Esophagus muscularis mucosa (tissue), 4 donors: Measurements from ENCODE around the gene ABCA2. TPM values are rescaled to one million over a fixed set of nuclear protein-coding genes. Genes with fewer than 3 reads are reported as not detected.

Source experiments
- DNase-seq: peaks from one replicate; pipeline ENCODE4 v3.0.0-alpha.2; 2017; ENCODE audit errors: extremely low spot score
- H3K27ac ChIP-seq, 4 donors: fragments of 200-600 bp; sonication (generic); replicated peaks in 1 of 4; 1 replicate in 3 of 4; 2 replicates in 1 of 4; pipeline ENCODE4 v1.5.1; 2016 to 2019; ENCODE audit warnings: mild to moderate bottlenecking in 1 of 4
- H3K27me3 ChIP-seq, 4 donors: fragments of 200-600 bp; sonication (generic); one replicate each; pipeline versions ENCODE4 v1.5.1 to v1.6.0; 2016 to 2019
- H3K36me3 ChIP-seq, 4 donors: fragments of 200-600 bp; sonication (generic); one replicate each; pipeline ENCODE4 v1.5.1; 2016 to 2019
- H3K4me1 ChIP-seq, 4 donors: fragments of 200-600 bp; sonication (generic); one replicate each; pipeline ENCODE4 v1.5.1; 2016 to 2019
- H3K4me3 ChIP-seq, 4 donors: fragments of 200-600 bp; sonication (generic); 1 replicate in 2 of 4; 2 replicates in 2 of 4; pipeline ENCODE4 v1.5.1; 2016 to 2019; ENCODE audit warnings: mild to moderate bottlenecking in 4 of 4, moderate library complexity in 1 of 4
- H3K9me3 ChIP-seq, 4 donors: fragments of 200-600 bp; sonication (generic); 1 replicate in 3 of 4; 2 replicates in 1 of 4; pipeline ENCODE4 v1.5.1; 2016 to 2019
- EP300 ChIP-seq: sonication (generic); formaldehyde crosslinking; IDR thresholded peaks from one replicate; pipeline ENCODE4 v1.6.1; 2017; ENCODE audit warnings: antibody characterized with exemption
- POLR2A ChIP-seq: fragments of 450-650 bp; IDR thresholded peaks from one replicate; pipeline ENCODE4 v1.6.1; 2017; ENCODE audit warnings: antibody characterized with exemption, moderate library complexity, mild to moderate bottlenecking, low read depth
- POLR2AphosphoS5 ChIP-seq, 2 donors: sonication (generic); formaldehyde crosslinking; IDR thresholded peaks; one replicate each; pipeline ENCODE4 v1.6.1; 2017; ENCODE audit warnings: antibody characterized with exemption in 2 of 2
- WGBS: methylation state at CpG from one replicate; pipeline ENCODE4 v1.1.5; 2018; 5-methylcytosine and 5-hydroxymethylcytosine counted together
- intact Hi-C: fragments of 100-400 bp; cut with DNase I; formaldehyde crosslinking; loops from one replicate; pipeline ENCODE4 v1.15.1; 2023
- total RNA-seq, 4 donors: library from RNA; depleted of rRNA; stranded (reverse); fragments of >200 nt; gene quantifications; one replicate each; pipeline versions ENCODE4 v1.1.0 to v1.2.1, GENCODE V29; 2016
- TF ChIP-seq, protein P1 (sequence below), 3 experiments: fragments of 200-600 bp in 2 of 3; fragments of 450-650 bp in 1 of 3; sonication (generic) in 2 of 3; IDR thresholded peaks; one replicate each; pipeline ENCODE4 v1.5.1; 2017 to 2019; ENCODE audit warnings: antibody characterized with exemption in 3 of 3, mild to moderate bottlenecking in 2 of 3, moderate library complexity in 1 of 3

ABCA2 gene
- total RNA-seq, 4 donors from 2014 or later: 17.4 to 30.9 (median 21.6) TPM

DNA sequence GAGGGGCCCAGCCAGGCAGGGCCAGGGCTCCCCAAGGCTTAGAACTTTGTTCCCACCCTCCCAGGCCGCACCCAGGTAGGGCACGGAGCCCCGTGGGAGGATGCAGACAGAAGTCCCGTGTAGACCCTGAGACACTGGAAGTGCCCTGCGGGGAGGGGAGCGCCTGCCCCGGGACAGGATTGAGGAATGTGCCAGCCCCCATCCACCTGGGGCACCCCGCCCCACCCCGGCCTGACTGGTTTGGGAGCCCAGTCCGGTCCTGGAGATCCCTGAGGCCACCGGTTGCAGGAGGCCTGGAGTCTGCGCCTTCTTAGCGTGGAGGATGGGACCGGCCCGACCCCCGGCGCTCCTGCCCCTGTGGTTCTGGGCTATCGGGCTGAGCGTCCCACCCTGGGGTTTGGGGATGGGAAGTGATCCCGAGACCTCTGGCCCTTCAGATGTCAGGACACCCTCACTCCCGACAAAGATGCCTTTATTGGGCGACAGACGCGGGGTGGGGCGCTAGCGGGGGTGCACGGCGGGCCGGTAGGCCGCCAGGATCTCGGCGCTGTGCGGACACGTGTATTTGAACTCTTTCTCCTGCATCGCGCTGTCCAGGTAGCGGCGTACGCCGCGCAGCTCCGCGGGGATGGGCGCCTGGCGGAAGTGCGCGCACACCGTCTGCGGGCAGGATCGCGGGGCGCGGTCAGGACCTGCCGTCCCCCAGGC is 33.7 kb downstream of the ABCA2 start:
- TF ChIP-seq, protein P1, sequence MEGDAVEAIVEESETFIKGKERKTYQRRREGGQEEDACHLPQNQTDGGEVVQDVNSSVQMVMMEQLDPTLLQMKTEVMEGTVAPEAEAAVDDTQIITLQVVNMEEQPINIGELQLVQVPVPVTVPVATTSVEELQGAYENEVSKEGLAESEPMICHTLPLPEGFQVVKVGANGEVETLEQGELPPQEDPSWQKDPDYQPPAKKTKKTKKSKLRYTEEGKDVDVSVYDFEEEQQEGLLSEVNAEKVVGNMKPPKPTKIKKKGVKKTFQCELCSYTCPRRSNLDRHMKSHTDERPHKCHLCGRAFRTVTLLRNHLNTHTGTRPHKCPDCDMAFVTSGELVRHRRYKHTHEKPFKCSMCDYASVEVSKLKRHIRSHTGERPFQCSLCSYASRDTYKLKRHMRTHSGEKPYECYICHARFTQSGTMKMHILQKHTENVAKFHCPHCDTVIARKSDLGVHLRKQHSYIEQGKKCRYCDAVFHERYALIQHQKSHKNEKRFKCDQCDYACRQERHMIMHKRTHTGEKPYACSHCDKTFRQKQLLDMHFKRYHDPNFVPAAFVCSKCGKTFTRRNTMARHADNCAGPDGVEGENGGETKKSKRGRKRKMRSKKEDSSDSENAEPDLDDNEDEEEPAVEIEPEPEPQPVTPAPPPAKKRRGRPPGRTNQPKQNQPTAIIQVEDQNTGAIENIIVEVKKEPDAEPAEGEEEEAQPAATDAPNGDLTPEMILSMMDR (IDR thresholded peaks at IDR 0.05): no peak
- TF ChIP-seq POLR2A (no peak), EP300 (no peak), POLR2AphosphoS5 (IDR thresholded peaks at IDR 0.05) (no peak)
- H3K27me3 ChIP-seq: peaks cover 0 to 60% (median 14%) of the 10 kb centered on the region in 4 donors
- intact Hi-C loops: loop anchor here (5.0 kb wide), 1 partner anchor 47 kb away; the partner anchor contains the start of gene C8G
- DNase-seq: no peak
- WGBS: 86% methylated on average over 19 of the region's 54 CpGs
- peaks cover 32 to 57% (median 48%) of the 10 kb centered on the region in 4 donors for H3K4me1 ChIP-seq
- no peak overlapping the region for H3K27ac ChIP-seq
- no peaks in the 10 kb centered on the region for H3K9me3 ChIP-seq
- peaks cover 4 to 18% (median 14%) of the 10 kb centered on the region in 4 donors for H3K36me3 ChIP-seq
- H3K4me3 ChIP-seq: peak overlapping the region in 1 of 4 donors; percentile 10

DNA sequence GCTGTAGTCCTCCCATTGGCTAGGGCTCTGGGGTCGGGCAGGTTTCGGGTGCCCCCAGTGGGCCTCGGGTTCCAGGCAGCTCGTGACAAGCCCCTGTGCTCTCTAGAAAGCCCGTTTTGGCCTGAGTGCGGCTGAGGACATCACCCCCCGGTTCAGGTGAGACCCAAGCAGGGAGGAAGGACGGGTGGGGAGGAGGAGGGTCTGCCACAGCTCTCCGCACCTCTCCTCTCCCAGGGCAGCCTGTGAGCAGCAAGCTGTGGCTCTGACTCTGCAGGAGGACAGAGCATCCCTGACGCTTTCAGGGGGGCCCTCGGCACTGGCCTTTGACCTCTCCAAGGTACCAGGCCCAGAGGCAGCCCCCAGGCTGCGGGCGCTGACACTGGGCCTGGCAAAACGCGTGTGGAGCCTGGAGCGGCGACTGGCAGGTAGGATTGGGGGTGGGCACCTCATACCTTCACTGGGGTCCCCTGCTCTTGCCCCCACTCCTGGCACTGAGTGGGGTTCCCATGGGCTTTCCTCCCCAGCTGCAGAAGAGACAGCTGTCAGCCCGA is 35.1 kb downstream of the ABCA2 start:
- Histone ChIP-seq H3K27me3 (peaks cover 0 to 51% (median 14%) of the 10 kb centered on the region in 4 donors), H3K27ac (peak overlapping the region; percentile 87 to 91 (median 88)), H3K9me3 (no peaks in the 10 kb centered on the region), H3K4me3 (peak overlapping the region; percentile 67 to 86 (median 74)), H3K4me1 (peaks cover 32 to 57% (median 48%) of the 10 kb centered on the region in 4 donors), H3K36me3 (peaks cover 4 to 18% (median 14%) of the 10 kb centered on the region in 4 donors)
- WGBS: 27% methylated on average over 11 of the region's 18 CpGs
- TF ChIP-seq, protein P1 (IDR thresholded peaks at IDR 0.05): no peak
- no peak for TF ChIP-seq POLR2AphosphoS5 (IDR thresholded peaks at IDR 0.05)
- TF ChIP-seq EP300: no peak
- TF ChIP-seq POLR2A: no peak
- no peak for DNase-seq
- intact Hi-C loops: loop anchor here (5.0 kb wide), 1 partner anchor 46 kb away; the partner anchor contains the start of gene C8G

DNA sequence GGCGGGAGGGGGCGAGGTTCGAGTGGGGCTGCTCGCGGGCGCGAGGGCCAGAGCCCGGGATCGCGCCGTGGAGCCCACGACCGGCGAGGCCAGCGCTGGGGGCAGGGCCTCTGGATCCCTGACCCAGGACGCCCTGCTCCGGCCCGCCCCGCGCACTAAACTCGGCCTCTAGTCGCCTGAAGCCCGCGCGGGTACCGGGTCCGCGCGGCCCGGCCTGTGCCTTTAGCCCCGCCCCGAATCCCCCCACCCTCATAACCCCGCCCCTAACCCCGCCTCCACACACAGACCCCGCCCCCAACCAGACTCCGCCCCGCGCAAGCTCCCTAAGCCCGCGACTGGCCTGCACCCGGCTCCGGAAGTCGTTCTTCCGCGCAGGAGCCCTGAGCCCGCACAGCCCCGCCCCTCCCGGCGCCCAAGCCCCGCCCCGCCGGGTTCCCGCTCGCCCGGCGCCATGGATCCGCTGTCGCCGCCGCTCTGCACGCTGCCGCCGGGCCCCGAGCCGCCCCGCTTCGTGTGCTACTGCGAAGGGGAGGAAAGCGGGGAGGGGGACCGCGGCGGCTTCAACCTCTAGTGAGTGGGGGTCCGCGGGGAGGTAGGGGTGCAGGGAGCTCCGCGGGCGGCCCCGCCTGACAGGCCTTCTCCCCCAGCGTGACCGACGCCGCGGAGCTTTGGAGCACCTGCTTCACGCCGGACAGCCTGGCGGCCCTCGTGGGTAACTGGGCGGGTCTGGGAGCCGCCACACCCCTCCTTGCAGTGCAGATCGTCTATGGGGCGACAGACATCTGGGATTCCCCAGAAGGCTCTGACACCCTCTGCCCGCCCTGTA is 35.8 kb downstream of the ABCA2 start, which contains the start of gene PAXX:
PAXX (plus strand) TSS at position 430 of the 826 bp plus-strand sequence; CDS start at position 452, 22 bp downstream.
- WGBS: 9% methylated on average over 28 of the region's 92 CpGs
- peaks cover 32 to 57% (median 47%) of the 10 kb centered on the region in 4 donors for H3K4me1 ChIP-seq
- intact Hi-C loops: loop anchor here (5.0 kb wide), 1 partner anchor 45 kb away; the partner anchor contains the start of gene C8G

More for the DNA sequence above, 35.8 kb downstream of the ABCA2 start, which contains the start of gene PAXX:
- Histone ChIP-seq H3K27me3 (peaks cover 0 to 52% (median 14%) of the 10 kb centered on the region in 4 donors), H3K9me3 (no peaks in the 10 kb centered on the region), H3K36me3 (peaks cover 4 to 18% (median 14%) of the 10 kb centered on the region in 4 donors), H3K27ac (peak within 1 kb of the TSS; percentile 87 to 91 (median 88)), H3K4me3 (peak within 1 kb of the TSS; percentile 67 to 86 (median 74))
- peak; percentile 96 for DNase-seq
- no peak for TF ChIP-seq POLR2A
- TF ChIP-seq POLR2AphosphoS5 (IDR thresholded peaks at IDR 0.05): peak; percentile 38 to 45
- TF ChIP-seq, protein P1 (IDR thresholded peaks at IDR 0.05): no peak
- no peak for TF ChIP-seq EP300
